ENCODE results near the gene MMP2. TPM values are rescaled to one million over a fixed set of nuclear protein-coding genes. Genes with fewer than 3 reads are reported as not detected.

The MMP2 gene
- total RNA-seq, 1 experiment from 2014 or later: 142 TPM

DNA sequence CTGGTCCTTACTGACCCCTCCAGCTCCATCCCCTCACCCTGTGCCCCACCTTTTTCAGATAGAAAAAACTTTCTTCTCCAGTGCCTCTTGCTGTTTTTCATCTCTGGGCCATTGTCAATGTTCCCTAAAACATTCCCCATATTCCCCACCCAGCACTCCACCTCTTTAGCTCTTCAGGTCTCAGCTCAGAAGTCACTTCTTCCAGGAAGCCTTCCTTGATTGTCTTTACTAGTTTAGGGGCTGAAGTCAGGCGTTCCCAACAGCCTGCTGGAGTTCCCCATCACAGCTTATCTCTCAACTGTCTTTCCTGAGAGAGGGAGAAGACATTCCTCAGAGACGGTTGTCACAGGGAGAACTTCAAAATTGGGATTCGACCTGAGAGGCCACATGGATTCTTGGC lies 1.3 kb upstream of the MMP2 start:
- no peaks in the 10 kb centered on the region for H3K27me3 ChIP-seq
- H3K36me3 ChIP-seq: peaks cover 7% of the 10 kb centered on the region
- H3K4me1 ChIP-seq: peaks cover 31% of the 10 kb centered on the region
- H3K27ac ChIP-seq: no peak overlapping the region
- H3K9me3 ChIP-seq (replicated peaks): no peaks in the 10 kb centered on the region
- H3K4me3 ChIP-seq: no peak overlapping the region
- DNase-seq: no peak

DNA sequence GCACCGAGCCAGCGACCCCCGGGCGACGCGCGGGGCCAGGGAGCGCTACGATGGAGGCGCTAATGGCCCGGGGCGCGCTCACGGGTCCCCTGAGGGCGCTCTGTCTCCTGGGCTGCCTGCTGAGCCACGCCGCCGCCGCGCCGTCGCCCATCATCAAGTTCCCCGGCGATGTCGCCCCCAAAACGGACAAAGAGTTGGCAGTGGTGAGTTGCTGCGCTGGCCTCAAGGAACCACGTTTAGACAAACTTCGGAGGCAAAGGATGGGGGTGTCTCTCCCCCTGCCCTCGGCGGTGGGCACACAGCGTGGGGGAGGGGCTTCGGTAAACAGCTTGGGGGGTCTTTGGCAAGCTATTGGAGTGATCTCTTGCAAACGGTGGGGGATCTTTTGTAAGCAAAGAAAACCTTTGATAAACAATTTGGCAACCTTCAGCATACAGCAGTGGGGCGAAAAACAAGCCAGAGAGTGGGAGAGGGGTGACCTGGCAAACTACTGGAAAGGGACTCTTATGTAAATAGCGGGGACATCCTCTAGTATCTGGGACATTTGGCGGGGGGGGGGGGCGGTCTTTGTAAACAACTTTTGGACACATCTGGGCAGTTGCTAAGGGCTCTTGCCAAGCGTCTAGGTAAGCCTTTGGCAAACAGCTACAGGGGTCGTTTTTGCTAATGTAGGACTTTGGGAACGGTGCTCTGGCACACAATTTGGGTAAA lies 587 bp downstream of the MMP2 start:
- peaks cover 25% of the 10 kb centered on the region for H3K36me3 ChIP-seq
- H3K4me1 ChIP-seq: peaks cover 30% of the 10 kb centered on the region
- H3K27me3 ChIP-seq: no peaks in the 10 kb centered on the region
- H3K4me3 ChIP-seq: peak overlapping the region; percentile 75
- H3K27ac ChIP-seq: peak overlapping the region; percentile 50
- H3K9me3 ChIP-seq (replicated peaks): no peaks in the 10 kb centered on the region
- peak; percentile 40 to 65 for DNase-seq

DNA sequence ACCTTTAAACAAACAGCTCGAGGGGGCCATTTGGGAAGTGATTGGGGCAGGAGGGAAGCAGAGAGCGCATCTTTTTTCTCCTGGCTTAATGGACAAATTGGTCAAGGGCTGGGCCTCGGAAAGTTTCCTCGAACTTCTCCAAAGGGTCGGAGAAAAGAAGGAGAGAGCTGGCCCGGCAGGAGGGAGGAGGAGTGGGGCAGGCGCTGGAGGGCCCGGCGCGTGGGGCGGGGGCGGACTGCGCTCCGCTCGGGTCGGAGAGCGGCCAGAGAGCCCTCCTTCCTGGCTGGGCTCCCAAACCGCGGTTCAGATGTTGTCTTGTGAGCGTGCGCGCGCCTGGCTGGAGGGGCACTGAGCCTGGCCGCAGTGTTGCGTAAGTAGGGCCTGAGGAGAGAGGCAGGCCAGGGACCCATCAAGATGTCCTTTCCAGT lies 1.2 kb downstream of the MMP2 start:
- no peaks in the 10 kb centered on the region for H3K9me3 ChIP-seq (replicated peaks)
- peaks cover 30% of the 10 kb centered on the region for H3K4me1 ChIP-seq
- peaks cover 32% of the 10 kb centered on the region for H3K36me3 ChIP-seq
- DNase-seq: peak; percentile 87 to 90
- H3K27ac ChIP-seq: peak overlapping the region; percentile 50
- H3K4me3 ChIP-seq: peak overlapping the region; percentile 75
- H3K27me3 ChIP-seq: no peaks in the 10 kb centered on the region

DNA sequence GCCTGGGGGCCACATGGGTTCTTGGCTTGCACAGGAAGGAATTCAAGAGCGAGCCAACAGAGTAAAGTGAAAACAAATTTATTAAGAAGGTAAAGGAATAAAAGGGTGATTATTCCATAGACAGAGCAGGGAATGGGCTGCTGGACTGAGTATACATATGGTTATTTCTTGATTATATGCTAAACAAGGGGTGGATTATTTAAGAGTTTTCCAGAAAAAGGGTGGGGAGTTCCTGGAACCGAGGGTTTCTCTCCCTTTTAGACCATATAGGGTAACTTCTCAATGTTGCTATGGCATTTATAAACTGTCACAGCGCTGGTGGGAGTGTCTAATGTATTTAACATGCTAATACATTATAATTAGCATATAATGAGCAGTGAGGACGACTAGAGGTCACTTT lies 2.0 kb downstream of the MMP2 start:
- Histone ChIP-seq H3K27ac (no peak overlapping the region), H3K4me3 (peak overlapping the region; percentile 75), H3K9me3 (replicated peaks) (no peaks in the 10 kb centered on the region), H3K36me3 (peaks cover 40% of the 10 kb centered on the region), H3K27me3 (no peaks in the 10 kb centered on the region), H3K4me1 (peaks cover 30% of the 10 kb centered on the region)
- no peak for DNase-seq

DNA sequence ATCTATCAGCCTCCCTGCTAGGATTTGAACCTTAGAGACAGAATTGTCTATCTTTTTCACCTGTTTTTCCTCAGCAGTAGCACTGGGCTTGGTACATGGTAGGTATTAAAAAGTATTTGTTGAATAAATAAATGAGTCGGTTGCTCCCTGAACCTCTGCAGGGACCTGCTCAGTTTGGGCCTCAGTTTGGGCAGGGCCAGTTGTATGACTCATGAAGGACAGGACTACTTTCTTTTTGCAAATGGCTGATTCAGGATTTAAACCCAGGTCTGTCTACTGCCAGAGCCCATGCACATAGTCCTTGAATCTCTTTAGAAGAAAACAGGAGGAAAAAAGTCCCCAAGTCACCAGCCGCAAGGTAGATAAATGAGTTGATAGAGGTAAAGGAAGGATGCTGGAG lies 3.1 kb downstream of the MMP2 start:
- DNase-seq: no peak
- no peak overlapping the region for H3K27ac ChIP-seq
- H3K27me3 ChIP-seq: no peaks in the 10 kb centered on the region
- no peaks in the 10 kb centered on the region for H3K9me3 ChIP-seq (replicated peaks)
- peaks cover 48% of the 10 kb centered on the region for H3K36me3 ChIP-seq
- peaks cover 24% of the 10 kb centered on the region for H3K4me1 ChIP-seq
- no peak overlapping the region for H3K4me3 ChIP-seq

DNA sequence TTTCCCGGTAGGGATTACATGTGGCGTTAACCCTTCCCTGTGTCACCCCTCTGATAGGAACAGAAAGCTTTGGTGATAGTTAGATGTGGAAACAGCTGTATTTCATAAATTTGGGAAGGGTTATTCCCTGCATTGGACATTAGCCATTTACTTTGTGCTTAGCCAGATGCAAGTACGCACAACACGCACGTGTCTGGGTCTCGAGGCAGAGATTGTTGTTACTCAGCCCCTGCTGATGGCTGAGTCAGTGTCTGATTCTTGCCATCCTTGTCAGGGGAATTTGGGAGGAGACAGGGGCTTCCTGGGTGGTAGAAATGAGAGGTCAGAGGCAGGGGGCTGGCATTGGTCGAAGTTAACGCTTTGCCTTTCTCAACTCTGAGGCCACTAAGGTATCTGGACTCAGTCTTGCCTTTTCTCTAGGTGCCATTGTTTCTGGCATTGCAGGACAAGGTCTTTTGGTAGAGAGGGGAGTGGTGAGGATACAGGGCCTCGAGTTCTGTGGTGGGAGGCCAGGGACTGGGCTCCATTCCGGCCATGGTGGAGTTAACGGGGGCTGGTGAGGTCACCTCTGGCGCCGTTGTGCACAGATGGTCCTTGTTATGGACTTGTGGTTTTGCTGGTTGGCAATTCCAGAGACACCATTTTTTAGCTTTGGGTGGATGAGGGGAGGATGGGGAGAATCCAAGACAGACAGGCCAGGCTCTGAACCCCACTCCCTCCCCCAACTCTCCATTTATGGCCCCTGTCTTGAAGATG lies 8.2 kb downstream of the MMP2 start:
- Histone ChIP-seq H3K27me3 (no peaks in the 10 kb centered on the region), H3K4me1 (no peaks in the 10 kb centered on the region), H3K4me3 (no peak overlapping the region), H3K9me3 (replicated peaks) (no peaks in the 10 kb centered on the region), H3K36me3 (peaks cover 83% of the 10 kb centered on the region), H3K27ac (peak overlapping the region; percentile 33)
- DNase-seq: no peak

DNA sequence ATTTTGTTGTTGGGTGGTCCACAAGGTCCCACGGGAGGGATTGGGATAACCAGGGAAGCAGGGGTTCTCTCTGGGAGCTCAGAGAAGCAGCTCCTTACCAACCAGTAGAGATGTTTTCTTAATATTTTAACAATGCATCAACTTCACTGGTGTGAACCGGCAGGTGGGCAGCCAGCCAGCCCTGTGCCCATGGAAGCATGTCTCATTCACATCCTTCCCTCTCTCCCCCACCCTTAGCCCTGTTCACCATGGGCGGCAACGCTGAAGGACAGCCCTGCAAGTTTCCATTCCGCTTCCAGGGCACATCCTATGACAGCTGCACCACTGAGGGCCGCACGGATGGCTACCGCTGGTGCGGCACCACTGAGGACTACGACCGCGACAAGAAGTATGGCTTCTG lies 9.3 kb downstream of the MMP2 start:
- peaks cover 85% of the 10 kb centered on the region for H3K36me3 ChIP-seq
- no peak overlapping the region for H3K27ac ChIP-seq
- no peaks in the 10 kb centered on the region for H3K9me3 ChIP-seq (replicated peaks)
- no peak for DNase-seq
- H3K4me1 ChIP-seq: no peaks in the 10 kb centered on the region
- no peak overlapping the region for H3K4me3 ChIP-seq
- no peaks in the 10 kb centered on the region for H3K27me3 ChIP-seq

DNA sequence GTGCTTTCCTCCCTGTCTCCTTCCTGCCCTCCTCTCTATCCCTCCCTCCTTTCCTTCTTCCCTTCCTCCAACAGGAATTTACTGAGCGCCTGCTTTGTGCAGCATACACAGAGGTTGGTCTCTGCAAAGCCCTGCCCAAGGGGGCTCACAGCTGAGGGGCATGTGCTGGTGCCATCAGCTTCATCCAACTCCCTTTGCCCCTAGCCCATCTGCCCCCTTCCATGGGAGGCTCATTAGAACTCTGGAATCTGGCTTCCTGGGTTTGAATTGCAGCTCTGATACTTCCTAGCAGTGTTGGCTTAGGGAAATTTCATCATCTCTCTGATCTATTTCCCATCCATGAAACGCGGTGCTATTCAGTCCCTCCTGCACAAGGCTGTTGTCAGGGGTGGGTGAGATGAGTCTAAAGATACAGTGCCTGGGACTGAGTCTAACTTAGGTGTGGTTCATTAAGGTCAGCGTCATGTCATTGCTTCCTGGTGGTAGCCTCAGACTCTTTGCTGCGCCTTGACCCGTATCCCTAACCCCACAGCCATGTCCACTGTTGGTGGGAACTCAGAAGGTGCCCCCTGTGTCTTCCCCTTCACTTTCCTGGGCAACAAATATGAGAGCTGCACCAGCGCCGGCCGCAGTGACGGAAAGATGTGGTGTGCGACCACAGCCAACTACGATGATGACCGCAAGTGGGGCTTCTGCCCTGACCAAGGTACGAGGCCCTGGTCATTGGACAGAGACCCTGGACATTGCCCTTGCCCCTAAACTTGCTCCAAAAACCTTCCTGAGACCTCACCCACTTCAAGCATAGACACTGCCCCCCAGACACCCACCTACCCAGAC lies 10.3 kb downstream of the MMP2 start:
- DNase-seq: no peak
- Histone ChIP-seq H3K27ac (no peak overlapping the region), H3K27me3 (no peaks in the 10 kb centered on the region), H3K9me3 (replicated peaks) (no peaks in the 10 kb centered on the region), H3K4me1 (peaks cover 4% of the 10 kb centered on the region), H3K36me3 (peaks cover 84% of the 10 kb centered on the region), H3K4me3 (no peak overlapping the region)

DNA sequence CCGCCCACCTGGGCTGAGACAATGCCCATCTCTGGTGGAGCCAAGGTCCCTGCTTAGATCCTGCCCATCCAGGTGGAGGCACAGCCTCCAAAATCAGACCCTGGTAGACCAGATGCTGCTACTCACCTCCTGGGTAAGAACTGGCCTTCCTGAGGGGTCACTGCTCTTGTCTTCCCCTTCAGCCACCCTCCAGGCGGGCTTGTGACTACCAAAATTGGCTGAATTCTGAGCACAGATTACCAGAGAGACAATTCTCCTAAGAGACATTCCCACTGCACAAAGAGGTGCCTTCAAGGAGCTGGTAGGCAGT lies 10.9 kb downstream of the MMP2 start:
- Histone ChIP-seq H3K27ac (no peak overlapping the region), H3K4me3 (no peak overlapping the region), H3K9me3 (replicated peaks) (no peaks in the 10 kb centered on the region), H3K36me3 (peaks cover 78% of the 10 kb centered on the region), H3K27me3 (no peaks in the 10 kb centered on the region), H3K4me1 (peaks cover 9% of the 10 kb centered on the region)
- DNase-seq: no peak

DNA sequence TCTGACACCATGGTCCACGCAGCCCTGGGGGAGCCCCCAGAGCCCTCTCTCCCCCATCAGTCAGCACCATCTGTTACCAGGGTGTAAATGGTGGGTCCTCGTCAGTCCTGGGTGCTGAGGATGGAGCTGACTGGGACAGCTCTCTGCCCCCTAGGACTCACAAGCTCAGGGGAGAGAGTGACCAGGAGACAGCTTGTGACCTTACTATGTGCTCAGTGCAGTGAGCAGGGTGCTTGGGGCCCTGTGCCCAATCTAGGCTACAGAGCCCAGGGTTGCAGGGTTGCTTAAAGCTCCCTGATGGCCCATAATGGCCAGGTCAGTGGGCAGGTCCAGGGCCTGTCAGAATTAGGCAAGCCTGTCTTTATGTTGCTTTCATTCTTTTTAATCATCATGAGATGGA lies 11.3 kb downstream of the MMP2 start:
- Histone ChIP-seq H3K36me3 (peaks cover 74% of the 10 kb centered on the region), H3K4me1 (peaks cover 11% of the 10 kb centered on the region), H3K9me3 (replicated peaks) (no peaks in the 10 kb centered on the region), H3K27ac (no peak overlapping the region), H3K4me3 (no peak overlapping the region), H3K27me3 (no peaks in the 10 kb centered on the region)
- no peak for DNase-seq

DNA sequence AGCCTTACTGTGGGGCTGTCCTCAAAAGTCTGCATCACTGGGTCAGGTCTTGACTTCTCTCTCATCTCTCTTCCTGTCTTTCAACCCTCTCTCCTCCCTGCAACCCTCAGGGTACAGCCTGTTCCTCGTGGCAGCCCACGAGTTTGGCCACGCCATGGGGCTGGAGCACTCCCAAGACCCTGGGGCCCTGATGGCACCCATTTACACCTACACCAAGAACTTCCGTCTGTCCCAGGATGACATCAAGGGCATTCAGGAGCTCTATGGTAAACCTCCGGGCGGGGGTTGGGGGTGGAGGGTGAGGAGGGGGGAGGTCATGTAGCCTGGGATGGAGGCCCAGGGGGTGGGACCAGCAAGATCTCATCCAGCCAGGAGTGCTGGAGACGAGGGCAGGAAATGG lies 12.7 kb downstream of the MMP2 start:
- Histone ChIP-seq H3K9me3 (replicated peaks) (no peaks in the 10 kb centered on the region), H3K4me1 (peaks cover 19% of the 10 kb centered on the region), H3K27ac (no peak overlapping the region), H3K36me3 (peaks cover 71% of the 10 kb centered on the region), H3K4me3 (no peak overlapping the region), H3K27me3 (no peaks in the 10 kb centered on the region)
- no peak for DNase-seq

DNA sequence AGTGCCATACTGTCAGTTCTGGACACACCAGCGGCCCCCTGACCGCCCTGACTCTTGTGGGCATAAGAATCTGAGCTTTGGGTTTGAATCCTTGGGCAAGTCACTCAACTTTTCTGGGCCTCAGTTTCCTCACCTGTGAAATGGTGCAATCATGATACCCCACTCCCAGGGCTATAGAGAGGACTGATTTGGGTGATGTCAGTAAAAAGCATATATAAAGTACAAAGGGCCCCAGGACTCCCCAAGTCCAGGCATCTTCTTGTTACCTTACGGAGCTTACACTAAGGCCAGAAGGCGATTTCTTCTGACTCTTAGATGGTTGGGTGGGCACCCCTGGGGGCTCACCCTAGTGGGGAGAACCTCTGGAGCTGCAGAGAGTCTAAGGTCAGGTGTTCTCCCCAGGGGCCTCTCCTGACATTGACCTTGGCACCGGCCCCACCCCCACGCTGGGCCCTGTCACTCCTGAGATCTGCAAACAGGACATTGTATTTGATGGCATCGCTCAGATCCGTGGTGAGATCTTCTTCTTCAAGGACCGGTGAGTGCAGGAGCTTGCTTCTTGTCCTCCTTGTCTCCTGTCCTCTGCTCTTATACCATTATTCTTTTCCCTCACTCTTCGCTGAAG lies 13.9 kb downstream of the MMP2 start:
- Histone ChIP-seq H3K27ac (no peak overlapping the region), H3K9me3 (replicated peaks) (no peaks in the 10 kb centered on the region), H3K4me1 (peaks cover 19% of the 10 kb centered on the region), H3K4me3 (no peak overlapping the region), H3K27me3 (no peaks in the 10 kb centered on the region), H3K36me3 (peaks cover 73% of the 10 kb centered on the region)
- no peak for DNase-seq

DNA sequence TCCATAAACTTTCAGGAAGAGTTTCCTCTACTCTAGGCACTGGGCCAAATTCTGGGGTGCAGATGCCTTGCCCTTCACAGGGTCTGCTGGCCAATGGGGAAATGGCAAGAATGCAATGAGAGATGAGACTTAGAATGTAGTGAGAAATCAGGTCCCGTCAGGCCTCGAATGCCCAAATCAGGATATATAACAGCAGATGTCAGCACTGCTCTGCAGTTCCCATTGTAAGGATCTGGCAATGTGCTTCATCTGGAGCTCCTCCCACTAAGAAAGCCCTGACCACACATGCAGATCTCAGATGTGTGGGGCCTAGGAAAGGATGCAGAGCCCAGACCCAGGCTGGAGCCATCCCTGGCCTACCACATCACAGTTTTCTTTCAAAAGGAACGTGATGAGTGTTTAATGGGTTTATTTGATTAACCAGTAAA lies 16.0 kb downstream of the MMP2 start:
- H3K36me3 ChIP-seq: peaks cover 52% of the 10 kb centered on the region
- peaks cover 28% of the 10 kb centered on the region for H3K4me1 ChIP-seq
- H3K27me3 ChIP-seq: no peaks in the 10 kb centered on the region
- peak; percentile 78 to 89 for DNase-seq
- H3K4me3 ChIP-seq: no peak overlapping the region
- no peaks in the 10 kb centered on the region for H3K9me3 ChIP-seq (replicated peaks)
- H3K27ac ChIP-seq: no peak overlapping the region

DNA sequence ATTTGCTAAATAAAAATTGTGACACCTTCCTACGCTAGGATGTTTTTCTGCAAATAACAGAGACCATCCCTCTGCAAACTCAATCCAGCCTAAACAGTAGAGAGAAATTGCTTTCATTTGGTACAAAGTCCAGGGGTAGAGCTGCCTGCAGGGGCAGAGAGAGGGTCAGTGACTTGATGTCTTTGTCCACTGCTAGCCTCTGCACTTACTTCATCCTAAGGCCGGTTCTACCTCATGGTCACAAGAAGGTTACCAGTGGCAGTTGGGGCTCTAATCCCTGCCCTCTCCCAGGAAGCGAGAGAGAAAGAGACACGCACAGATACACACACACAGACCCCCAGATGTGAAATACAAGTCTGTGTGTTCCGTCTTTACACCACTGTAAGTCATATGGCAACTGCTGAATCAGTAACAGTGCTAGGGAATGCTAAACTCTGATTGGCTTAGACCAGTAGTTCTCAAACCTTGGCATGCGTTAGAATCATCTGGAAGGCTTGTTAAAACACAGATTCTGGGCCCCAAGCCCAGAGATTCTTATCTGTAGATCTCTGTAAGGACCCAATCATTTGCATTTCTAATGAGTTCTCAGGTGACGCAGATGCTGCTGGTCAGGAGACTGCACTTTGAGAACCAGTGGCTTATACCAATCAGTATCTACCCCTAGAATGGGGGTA lies 16.8 kb downstream of the MMP2 start:
- no peak for DNase-seq
- Histone ChIP-seq H3K36me3 (peaks cover 45% of the 10 kb centered on the region), H3K27ac (no peak overlapping the region), H3K4me3 (no peak overlapping the region), H3K9me3 (replicated peaks) (no peaks in the 10 kb centered on the region), H3K27me3 (no peaks in the 10 kb centered on the region), H3K4me1 (peaks cover 35% of the 10 kb centered on the region)
